Measurements from ENCODE around the gene IFNGR2.
"Not testable (repeated sequence)": the region's sequence is repeated elsewhere in the genome, so short reads cannot be mapped to it uniquely, and the experiment has no call there.

DNA sequence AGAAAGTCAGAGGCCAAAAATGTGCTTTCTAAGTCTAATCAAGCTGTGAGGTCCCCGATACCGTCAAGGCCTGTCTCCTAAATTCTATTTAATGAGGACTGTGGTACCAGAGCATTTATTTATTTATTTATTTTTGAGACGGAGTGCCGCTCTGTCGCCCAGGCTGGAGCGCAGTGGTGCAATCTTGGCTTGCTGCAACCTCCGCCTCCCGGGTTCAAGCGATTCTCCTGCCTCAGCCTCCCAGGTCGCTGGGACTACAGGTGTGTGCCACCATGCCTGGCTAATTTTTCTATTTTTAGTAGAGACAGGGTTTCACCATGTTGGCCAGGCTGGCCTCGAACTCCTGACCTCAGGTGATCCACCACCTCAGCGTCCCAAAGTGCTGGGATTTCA, 9.2 kb downstream of the IFNGR2 start:
- TF ChIP-seq CTCF, POLR2A (IDR thresholded peaks at IDR 0.05): not testable (repeated sequence)
